ENCODE results near the gene POC1A. TPM values are rescaled to one million over a fixed set of nuclear protein-coding genes. Genes with fewer than 3 reads are reported as not detected.

POC1A gene
- total and polyA plus RNA-seq, 2 of the 8 experiments (the other 6 are each of a cell fraction or from before 2014, with no cell fraction given) = 35.7 to 39.2 TPM

GRCh38 chr3:52038227-52038626, 116.0 kb downstream of the POC1A start (continued):
- TF ChIP-seq ZNF274 (IDR thresholded peaks at IDR 0.05; ENCODE audit: borderline replicate concordance, extremely low read depth, low read length) = no peak

Measured in H1 (cell line).